ENCODE results near the gene ASIC3. TPM values are rescaled to one million over a fixed set of nuclear protein-coding genes. Genes with fewer than 3 reads are reported as not detected.
A peak's percentile ranks its signal among the peaks of the same experiment; 100 is the strongest.

ASIC3 gene
- total and polyA plus RNA-seq, 2 experiments from 2014 or later, result 2.1 to 4.5 TPM

- Histone ChIP-seq H4K20me1 (ENCODE audit: insufficient read depth, poor library complexity, severe bottlenecking) (no peaks in the 10 kb centered on the region), H3K4me3 (peak overlapping the region; percentile 93), H3K9me3 (ENCODE audit: low read depth) (no peaks in the 10 kb centered on the region), H3K9me2 (replicated peaks; ENCODE audit: insufficient read depth) (no peaks in the 10 kb centered on the region), H3K36me3 (replicated peaks; ENCODE audit: insufficient read depth, low read depth) (no peaks in the 10 kb centered on the region), H3K27me3 (no peaks in the 10 kb centered on the region), H3K4me2 (peak overlapping the region; percentile 96), H3K4me1 (ENCODE audit: insufficient read depth) (peaks cover 46% of the 10 kb centered on the region), H2AFZ (no peak overlapping the region), H3K27ac (peak overlapping the region; percentile 97), H3K79me2 (peaks cover 39% of the 10 kb centered on the region)
- DNase-seq (ENCODE audit: low spot score), result no peak
- no peak for TF ChIP-seq EZH2 (IDR thresholded peaks at IDR 0.05; ENCODE audit: borderline replicate concordance)
- no peak for TF ChIP-seq EZH2phosphoT487 (IDR thresholded peaks at IDR 0.05; ENCODE audit: low read depth, severe bottlenecking, unreplicated experiment)
- no peak for TF ChIP-seq CTCF (IDR thresholded peaks at IDR 0.05; ENCODE audit: poor library complexity)
- whole genome bisulfite sequencing (ENCODE audit: low lambda C conversion rate, missing lambda C conversion rate), result 88% methylated on average over 27 of the region's 27 CpGs
These were observed 31.0 kb downstream of the ASIC3 start for GRCh38 chr7:151079199-151079910.

- WGBS (ENCODE audit: low lambda C conversion rate, missing lambda C conversion rate), result 2% methylated on average over 31 of the region's 31 CpGs
- Histone ChIP-seq H3K4me3 (peak overlapping the region; percentile 93), H3K9me3 (ENCODE audit: low read depth) (no peaks in the 10 kb centered on the region), H3K4me2 (peak overlapping the region; percentile 96), H3K9me2 (replicated peaks; ENCODE audit: insufficient read depth) (no peaks in the 10 kb centered on the region), H3K27me3 (no peaks in the 10 kb centered on the region), H2AFZ (peak overlapping the region; percentile 83), H3K79me2 (peaks cover 39% of the 10 kb centered on the region), H3K4me1 (ENCODE audit: insufficient read depth) (peaks cover 46% of the 10 kb centered on the region), H4K20me1 (ENCODE audit: insufficient read depth, poor library complexity, severe bottlenecking) (no peaks in the 10 kb centered on the region), H3K36me3 (replicated peaks; ENCODE audit: insufficient read depth, low read depth) (no peaks in the 10 kb centered on the region), H3K27ac (peak overlapping the region; percentile 97)
- peak; percentile 56 for DNase-seq (ENCODE audit: low spot score)
- TF ChIP-seq EZH2 (IDR thresholded peaks at IDR 0.05; ENCODE audit: borderline replicate concordance) (no peak), CTCF (IDR thresholded peaks at IDR 0.05; ENCODE audit: poor library complexity) (no peak), EZH2phosphoT487 (IDR thresholded peaks at IDR 0.05; ENCODE audit: low read depth, severe bottlenecking, unreplicated experiment) (no peak)
These were observed 31.8 kb downstream of the ASIC3 start for GRCh38 chr7:151080067-151080521.

GRCh38 chr7:151080522-151081169, 32.3 kb downstream of the ASIC3 start, which contains the start of gene FASTK:
Gene FASTK (minus strand): TSS chr7:151080809. CDS start chr7:151080766, 43 bp downstream.
- Histone ChIP-seq H3K4me2 (peak within 1 kb of the TSS; percentile 96), H4K20me1 (ENCODE audit: insufficient read depth, poor library complexity, severe bottlenecking) (no peaks in the 10 kb centered on the region), H3K79me2 (peaks cover 39% of the 10 kb centered on the region), H3K4me1 (ENCODE audit: insufficient read depth) (peaks cover 51% of the 10 kb centered on the region), H3K27me3 (no peaks in the 10 kb centered on the region), H3K36me3 (replicated peaks; ENCODE audit: insufficient read depth, low read depth) (no peaks in the 10 kb centered on the region), H3K4me3 (peak within 1 kb of the TSS; percentile 93), H2AFZ (peak within 1 kb of the TSS; percentile 83), H3K27ac (peak within 1 kb of the TSS; percentile 97), H3K9me3 (ENCODE audit: low read depth) (no peaks in the 10 kb centered on the region), H3K9me2 (replicated peaks; ENCODE audit: insufficient read depth) (no peaks in the 10 kb centered on the region)
- peak; percentile 97 for DNase-seq (ENCODE audit: low spot score)
- no peak for TF ChIP-seq CTCF (IDR thresholded peaks at IDR 0.05; ENCODE audit: poor library complexity)
- TF ChIP-seq EZH2 (IDR thresholded peaks at IDR 0.05; ENCODE audit: borderline replicate concordance), result no peak
- TF ChIP-seq EZH2phosphoT487 (IDR thresholded peaks at IDR 0.05; ENCODE audit: low read depth, severe bottlenecking, unreplicated experiment), result no peak
- 3% methylated on average over 52 of the region's 66 CpGs for WGBS (ENCODE audit: low lambda C conversion rate, missing lambda C conversion rate)
